Esophagus squamous epithelium (tissue), 4 donors: ENCODE measurements around the gene SHISA4.

ENCODE experiments used
- POLR2A ChIP-seq, 4 donors: fragments of 450-650 bp; IDR thresholded peaks; one replicate each; pipeline ENCODE4 v1.6.1; 2017; ENCODE audit warnings: antibody characterized with exemption in 4 of 4, mild to moderate bottlenecking in 4 of 4, moderate library complexity in 3 of 4
- TF ChIP-seq, protein P1 (sequence below), 6 experiments: fragments of 450-650 bp in 4 of 6; fragments of 200-600 bp in 2 of 6; sonication (generic) in 2 of 6; IDR thresholded peaks; one replicate each; pipeline ENCODE4 v1.5.1; 2016 to 2019; ENCODE audit warnings: antibody characterized with exemption in 6 of 6, mild to moderate bottlenecking in 4 of 6, moderate library complexity in 4 of 6

DNA sequence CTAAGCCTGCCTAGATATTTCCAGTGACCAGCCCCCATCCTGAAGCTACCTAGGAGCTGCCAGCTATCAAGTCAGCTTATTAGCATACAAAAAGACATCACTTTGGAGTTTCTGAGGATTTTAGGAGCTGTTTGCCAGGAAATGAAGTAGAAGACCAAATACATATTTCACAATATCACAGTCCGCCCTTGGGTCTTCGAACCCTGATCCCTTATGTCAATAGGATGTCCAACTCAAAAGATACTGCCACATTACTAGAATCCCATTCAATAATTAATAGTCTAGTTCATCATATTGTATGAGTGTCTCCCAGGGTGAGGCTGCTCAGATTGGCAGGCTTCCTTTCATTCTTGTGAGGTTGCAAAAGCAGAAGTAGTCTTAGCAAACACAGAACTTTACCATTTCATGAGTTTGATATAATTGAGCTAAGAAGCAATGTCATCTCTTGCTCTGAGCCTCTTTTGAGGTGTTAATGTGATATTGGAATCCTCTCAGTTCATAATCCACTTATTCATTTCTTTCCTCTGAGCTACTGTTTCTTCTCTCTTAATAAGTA, 46.1 kb upstream of the SHISA4 start:
- TF ChIP-seq POLR2A (IDR thresholded peaks at IDR 0.05), result no peak
- TF ChIP-seq, protein P1, sequence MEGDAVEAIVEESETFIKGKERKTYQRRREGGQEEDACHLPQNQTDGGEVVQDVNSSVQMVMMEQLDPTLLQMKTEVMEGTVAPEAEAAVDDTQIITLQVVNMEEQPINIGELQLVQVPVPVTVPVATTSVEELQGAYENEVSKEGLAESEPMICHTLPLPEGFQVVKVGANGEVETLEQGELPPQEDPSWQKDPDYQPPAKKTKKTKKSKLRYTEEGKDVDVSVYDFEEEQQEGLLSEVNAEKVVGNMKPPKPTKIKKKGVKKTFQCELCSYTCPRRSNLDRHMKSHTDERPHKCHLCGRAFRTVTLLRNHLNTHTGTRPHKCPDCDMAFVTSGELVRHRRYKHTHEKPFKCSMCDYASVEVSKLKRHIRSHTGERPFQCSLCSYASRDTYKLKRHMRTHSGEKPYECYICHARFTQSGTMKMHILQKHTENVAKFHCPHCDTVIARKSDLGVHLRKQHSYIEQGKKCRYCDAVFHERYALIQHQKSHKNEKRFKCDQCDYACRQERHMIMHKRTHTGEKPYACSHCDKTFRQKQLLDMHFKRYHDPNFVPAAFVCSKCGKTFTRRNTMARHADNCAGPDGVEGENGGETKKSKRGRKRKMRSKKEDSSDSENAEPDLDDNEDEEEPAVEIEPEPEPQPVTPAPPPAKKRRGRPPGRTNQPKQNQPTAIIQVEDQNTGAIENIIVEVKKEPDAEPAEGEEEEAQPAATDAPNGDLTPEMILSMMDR (IDR thresholded peaks at IDR 0.05), result no peak
